ENCODE data around the gene MGA. TPM values are rescaled to one million over a fixed set of nuclear protein-coding genes. Genes with fewer than 3 reads are reported as not detected.

The MGA gene
- 42.0 and 59.7 TPM in 2 replicates for total RNA-seq

DNA sequence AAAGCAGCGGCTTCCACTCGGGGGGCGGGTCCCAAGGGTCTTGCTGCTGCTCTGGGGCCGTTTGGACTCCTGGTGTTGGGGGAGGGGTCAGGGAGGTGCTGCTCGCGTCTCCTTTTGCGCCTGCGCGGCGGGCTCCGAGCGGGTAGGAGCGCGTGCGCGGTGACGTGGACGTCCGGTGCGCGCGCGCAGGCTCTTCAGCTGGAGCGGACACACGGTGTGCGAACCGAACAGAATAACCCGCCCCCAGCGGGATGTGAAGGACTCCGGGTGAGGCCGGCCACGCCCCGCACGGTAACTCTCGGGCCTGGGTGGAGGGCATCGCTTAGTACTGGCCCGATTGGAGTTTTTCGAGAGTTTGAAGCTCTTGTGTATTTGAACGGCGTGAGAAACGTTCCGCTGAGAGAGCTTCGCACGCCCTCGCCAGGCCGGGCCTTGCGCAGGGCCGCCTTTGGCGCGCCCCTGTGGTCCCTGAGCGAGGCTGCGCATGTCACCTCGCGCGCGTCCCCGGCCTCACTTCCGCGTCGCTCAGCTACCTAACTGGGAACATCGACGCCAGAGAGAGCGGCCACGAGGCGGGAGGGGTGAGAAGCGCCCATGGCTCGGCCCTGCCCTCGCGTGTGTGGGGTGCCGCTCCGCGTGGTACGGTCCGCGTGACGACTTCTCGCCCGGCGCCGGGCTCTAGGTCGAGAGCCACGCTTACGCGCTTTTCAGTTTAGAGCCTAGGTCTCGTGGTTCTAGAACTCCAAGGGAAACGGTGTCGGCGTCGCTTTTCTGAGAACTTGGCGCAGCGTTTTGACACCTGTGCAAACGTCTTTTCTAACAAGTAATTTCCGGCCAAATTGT lies at the start of gene MGA:
MGA (plus strand) TSS at position 171 of the 843 bp plus-strand sequence.
- DNase-seq = peak; percentile 95

- no peak for DNase-seq
Observed at GRCh38 chr15:41620536-41621199, 39.5 kb upstream of the MGA start.

- peak; percentile 87 for DNase-seq
Observed at GRCh38 chr15:41621200-41622193, 38.7 kb upstream of the MGA start.

- DNase-seq = no peak
Observed at GRCh38 chr15:41622901-41623300, 37.3 kb upstream of the MGA start.

DNA sequence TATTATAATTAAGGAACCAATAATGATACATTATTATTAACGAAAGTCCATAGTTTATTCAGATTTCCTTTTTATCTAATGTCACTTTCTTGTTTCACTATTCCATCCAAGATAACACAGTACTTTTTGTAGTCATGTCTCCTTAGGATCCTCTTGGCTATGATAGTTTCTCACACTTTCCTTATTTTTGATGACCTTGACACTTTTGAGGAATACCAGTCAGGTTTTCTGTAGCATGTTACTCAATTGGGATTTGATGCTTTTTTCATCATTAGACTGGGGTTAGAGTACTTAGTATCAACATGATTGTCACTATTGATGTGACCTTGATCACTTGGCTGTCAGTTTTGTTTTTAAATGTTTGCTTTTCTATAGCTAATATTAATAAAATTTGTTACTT lies 33.0 kb upstream of the MGA start:
- DNase-seq = no peak

DNA sequence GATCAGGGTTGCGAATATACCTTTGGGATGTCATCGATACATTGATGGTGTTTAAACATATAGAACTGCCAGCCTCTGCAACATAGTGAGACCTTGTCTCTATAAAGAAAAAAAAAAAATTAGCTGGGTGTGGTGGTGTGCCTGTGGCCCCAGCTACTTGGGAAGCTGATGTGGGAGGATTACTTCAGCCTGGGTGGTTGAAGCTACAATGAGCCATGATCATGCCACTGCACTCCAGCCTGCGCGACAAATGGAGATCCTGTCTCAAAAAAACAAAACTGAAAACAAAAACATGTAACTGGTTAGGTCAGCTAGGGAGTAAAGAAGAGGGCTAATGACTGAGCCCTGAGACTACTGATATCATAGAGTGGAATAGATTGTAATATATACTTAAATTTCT lies 30.7 kb upstream of the MGA start:
- DNase-seq = no peak

DNA sequence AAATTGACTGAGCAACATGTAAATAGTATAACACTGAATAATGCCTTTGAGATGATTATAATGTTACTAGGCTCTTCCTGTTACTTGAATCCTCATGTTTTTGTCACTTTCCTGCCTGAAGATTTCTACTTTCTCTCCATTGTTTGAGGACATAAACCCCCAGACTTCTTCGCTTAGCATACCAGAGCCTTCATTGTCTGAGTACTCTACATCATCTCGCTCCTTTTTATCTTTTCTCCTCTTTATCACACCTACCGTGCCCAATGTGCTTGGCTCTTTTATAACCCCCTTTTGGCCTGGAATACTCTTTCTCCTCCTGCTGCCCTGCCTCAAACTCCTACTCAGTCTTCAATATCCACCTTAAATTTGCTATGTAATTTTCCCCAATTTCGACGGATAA lies 30.3 kb upstream of the MGA start:
- no peak for DNase-seq

DNA sequence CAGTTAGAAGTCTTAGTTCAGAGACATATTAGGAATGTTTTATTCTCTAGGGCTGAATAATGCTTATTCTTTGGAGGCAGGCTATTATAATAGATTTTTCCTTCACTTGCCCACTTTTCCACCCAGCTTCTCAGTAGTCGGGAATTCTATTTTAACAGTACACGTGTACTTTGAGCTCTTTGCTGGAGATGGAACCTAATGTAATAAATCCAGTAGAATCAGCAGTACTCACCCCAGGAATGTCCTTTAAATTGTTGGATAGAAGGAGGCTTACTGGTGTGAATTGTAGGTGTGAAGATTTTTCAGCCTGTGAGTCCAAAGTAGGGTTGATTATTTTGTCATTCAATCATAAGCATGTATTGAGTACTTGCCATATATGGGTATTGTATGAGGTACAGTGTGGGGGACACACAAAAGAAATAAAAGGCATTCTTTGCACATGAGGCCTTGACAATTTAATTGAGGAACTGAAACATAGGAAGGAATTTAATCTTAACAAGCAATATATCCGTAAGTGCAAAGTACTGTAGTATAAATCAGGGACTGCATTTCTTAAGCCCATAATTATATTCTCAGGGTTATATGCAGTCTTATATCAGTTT lies 29.5 kb upstream of the MGA start:
- DNase-seq = no peak

- DNase-seq = no peak
Observed at GRCh38 chr15:41631880-41632470, 28.2 kb upstream of the MGA start.

DNA sequence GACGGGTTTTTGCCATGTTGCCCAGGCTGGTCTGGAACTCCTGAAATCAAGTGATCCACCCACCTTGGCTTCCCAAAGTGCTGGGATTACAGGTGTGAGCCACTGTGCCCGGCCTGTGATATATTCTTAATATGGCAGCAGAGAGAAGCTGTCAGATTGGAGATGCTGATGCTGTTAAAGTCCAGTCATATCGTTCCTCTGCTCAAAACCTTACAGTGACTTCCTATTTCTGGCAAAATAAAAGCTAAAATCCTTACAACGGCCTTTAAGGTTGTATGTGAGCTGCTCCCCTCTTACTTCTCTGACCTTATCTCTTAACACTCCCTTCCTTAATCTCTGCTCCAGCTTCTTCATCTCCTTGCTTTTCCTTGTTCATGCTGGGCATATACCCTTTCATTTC lies 26.6 kb upstream of the MGA start:
- no peak for DNase-seq

DNA sequence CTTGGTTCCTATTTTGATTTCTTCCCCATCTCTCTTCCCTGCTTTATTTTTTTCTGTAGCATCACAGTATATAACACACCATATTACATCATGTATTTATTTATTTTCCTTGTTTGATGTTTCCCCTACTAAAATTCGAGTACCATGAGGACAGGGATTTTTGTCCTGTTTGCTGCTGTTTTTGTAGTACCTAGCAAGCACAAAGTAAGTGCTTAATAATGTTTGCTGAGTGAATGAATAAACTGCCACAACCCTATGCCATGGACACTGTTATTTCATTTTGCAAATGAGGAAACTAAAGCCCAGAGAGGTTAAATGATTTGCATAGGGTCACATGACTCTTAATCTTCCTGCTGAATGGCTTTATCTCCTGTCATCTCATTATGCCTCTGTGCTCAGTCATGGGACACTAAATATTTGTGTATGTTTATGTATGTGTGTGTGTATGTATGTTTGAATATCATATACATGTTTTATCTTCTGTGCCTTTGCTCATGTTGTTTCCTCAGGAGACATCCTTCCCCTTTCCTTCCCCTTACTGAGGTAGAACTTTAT lies 26.1 kb upstream of the MGA start:
- DNase-seq = no peak

DNA sequence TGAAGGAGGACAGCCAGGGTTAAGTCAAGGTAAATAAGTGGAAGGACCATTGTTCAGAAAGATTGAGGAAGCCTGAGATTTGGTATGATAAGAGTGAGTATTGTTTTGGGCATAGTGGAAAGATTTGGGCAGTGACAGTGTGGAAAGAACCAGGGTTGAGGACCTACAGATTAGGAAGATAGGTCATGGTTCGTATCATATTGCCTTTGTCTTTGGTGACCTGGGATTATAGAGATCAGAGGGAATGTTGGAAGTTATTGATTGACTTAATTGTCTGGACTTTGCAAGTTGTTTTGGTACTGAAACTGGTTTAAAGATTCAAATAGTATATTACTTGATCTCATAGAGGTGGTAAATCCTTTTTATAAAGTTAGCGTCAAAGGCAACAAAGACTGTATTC lies 23.1 kb upstream of the MGA start:
- DNase-seq = no peak

DNA sequence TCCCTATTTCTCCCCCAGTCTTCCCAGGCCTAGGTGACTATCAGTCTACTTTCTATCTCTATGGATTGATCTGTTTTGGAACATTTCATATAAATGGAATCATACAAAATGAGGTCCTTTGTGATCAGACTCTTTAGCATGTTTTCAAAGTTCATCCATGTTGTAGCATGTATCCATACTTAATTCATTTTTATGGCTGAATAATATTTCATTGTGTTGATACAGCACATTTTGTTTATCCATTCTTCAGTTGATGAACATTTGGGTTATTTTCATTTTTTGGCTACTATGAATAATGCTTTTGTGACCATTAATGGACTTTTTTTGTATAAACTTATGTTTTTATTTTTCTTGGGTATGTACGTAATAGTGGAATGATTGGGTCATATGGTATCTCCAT lies 19.2 kb upstream of the MGA start:
- DNase-seq = no peak

DNA sequence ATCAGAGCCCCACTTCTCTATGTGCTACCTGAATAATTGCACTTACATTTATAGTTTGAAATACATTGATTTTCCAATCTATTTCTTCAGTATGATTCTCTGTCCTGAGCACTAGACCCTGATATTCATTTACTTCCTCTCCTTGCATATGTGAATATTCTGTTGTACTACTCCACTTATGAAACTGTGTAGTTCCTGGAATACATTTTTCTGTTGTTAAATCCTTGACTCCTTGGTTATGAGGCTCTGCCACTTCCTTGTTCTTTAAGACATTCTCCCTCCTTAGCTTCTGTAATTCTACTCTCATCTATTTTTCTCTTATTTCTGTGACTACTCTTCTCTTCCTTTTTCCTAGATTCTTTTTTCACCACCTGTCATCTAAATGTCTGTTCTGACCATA lies 12.9 kb upstream of the MGA start:
- DNase-seq = no peak

DNA sequence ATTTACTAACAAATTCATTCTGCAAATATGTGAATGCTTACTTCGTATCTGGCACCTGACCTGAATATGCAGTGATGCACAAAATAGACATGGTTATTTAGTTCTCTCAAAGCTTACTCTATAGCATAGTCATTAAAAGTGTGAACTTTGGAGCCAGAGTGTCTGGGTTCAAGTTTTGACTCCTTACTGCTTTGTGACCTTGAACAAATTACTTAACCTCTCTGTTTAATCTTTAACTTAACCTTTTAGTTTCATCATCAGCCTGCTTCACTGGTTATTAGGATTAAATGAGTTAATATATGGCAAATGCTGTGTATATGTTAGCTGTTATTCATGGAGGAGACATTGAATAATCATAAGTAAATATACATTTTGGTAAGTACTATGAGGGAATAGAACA lies 12.1 kb upstream of the MGA start:
- DNase-seq = no peak

- DNase-seq = no peak
Observed at GRCh38 chr15:41648770-41649169, 11.4 kb upstream of the MGA start.

DNA sequence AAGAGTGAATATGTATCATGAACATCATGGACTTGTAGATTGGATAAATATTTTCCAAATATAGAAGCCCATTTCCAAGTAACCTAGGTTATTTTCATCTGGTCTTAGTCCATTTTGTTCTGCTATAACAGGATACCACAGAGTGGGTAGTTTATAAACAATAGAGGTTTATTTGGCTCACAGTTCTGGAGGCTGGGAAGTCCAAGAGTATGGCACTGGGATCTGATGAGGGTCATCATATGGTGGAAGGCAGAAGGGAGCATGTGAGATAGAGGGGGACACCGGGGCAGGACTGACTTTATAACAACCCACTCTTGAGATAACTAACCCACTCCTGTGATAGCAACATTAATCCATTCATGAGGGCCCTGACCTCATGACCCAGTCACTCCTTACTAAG lies 9.4 kb upstream of the MGA start:
- DNase-seq = no peak

DNA sequence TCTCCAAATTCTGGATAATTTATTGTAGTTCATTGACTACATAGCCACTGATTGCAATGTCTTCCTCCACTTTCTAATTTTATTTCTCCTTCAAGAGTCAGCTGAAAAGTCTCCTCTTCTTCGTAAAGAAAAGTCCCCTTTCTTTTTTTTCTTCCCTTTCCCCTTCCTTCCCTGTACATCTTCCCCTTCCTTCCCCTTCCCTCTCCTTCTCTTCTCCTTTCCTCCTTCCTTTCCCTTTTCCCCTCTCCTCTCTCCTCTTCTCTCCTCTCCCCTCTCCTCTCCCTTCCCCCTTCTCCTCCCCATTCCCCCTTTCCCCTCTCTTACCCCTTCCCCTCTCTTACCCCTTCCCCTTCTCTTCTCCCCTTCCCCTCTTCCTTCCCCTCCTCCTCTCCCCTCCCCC lies 8.8 kb upstream of the MGA start:
- no peak for DNase-seq

- no peak for DNase-seq
Observed at GRCh38 chr15:41653760-41654159, 6.4 kb upstream of the MGA start.

DNA sequence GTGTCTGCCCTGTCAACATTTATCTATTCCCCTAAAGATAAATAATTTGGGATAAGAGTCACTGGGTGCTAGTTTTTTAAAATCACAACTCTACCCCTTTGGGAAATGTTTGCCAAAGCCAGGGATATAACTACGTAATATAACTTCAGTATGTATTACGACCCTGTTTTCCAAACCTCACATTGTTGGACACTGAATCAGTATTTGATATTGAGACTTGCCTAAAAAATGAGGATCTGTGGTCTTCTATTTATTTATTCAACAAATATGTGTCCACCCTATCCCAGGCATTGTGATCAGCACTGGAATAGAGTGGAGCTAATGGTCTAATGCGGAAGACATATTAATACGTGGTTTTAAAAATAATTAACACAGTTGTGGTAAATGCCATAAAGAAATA lies 4.5 kb upstream of the MGA start:
- no peak for DNase-seq

GRCh38 chr15:41656188-41656587 lies 4.0 kb upstream of the MGA start:
- no peak for DNase-seq

GRCh38 chr15:41658689-41659088 lies 1.5 kb upstream of the MGA start:
- no peak for DNase-seq

All from dermis blood vessel endothelial cell (primary cell).